A172 (cell line): ENCODE measurements around the gene KLHL22. TPM values are rescaled to one million over a fixed set of nuclear protein-coding genes. Genes with fewer than 3 reads are reported as not detected.
"Not testable (repeated sequence)": the region's sequence is repeated elsewhere in the genome, so short reads cannot be mapped to it uniquely, and the experiment has no call there.

Experiments used
- DNase-seq: peaks from one replicate; pipeline ENCODE4 v3.0.0-alpha.2; 2015; ENCODE audit warnings: low spot score
- total RNA-seq: library from RNA; depleted of rRNA; stranded (reverse); fragments of >200 nt; shearing (Covaris generic); gene quantifications from 2 replicates; pipeline ENCODE4 v1.2.3, GENCODE V29; 2014

Gene KLHL22
- total RNA-seq, 1 experiment from 2014 or later, result 12.0 TPM

- DNase-seq, result no peak
These were observed 73.2 kb downstream of the KLHL22 start for GRCh38 chr22:20422271-20423007.

- no peak for DNase-seq
These were observed 74.1 kb downstream of the KLHL22 start for GRCh38 chr22:20421507-20421874.

GRCh38 chr22:20420157-20420842 is 75.3 kb downstream of the KLHL22 start:
- no peak for DNase-seq

- DNase-seq, result no peak
These were observed 76.0 kb downstream of the KLHL22 start for GRCh38 chr22:20419664-20419951.

- peak; percentile 54 for DNase-seq
These were observed 77.3 kb downstream of the KLHL22 start for GRCh38 chr22:20418211-20418788.

- not testable (repeated sequence) for DNase-seq
These were observed 79.9 kb downstream of the KLHL22 start for GRCh38 chr22:20415699-20416098.

- DNase-seq, result not testable (repeated sequence)
These were observed 80.4 kb downstream of the KLHL22 start for GRCh38 chr22:20415241-20415640.

GRCh38 chr22:20414450-20414849 is 81.1 kb downstream of the KLHL22 start:
- DNase-seq, result no peak

- DNase-seq, result no peak
These were observed 81.5 kb downstream of the KLHL22 start for GRCh38 chr22:20414059-20414440.

- DNase-seq, result no peak
These were observed 82.2 kb downstream of the KLHL22 start for GRCh38 chr22:20413217-20414058.

GRCh38 chr22:20412474-20413216 is 83.0 kb downstream of the KLHL22 start:
- DNase-seq, result no peak

GRCh38 chr22:20409385-20409784 is 86.2 kb downstream of the KLHL22 start:
- not testable (repeated sequence) for DNase-seq

GRCh38 chr22:20408891-20409290 is 86.7 kb downstream of the KLHL22 start:
- no peak for DNase-seq

GRCh38 chr22:20407829-20408228 is 87.8 kb downstream of the KLHL22 start:
- no peak for DNase-seq

GRCh38 chr22:20406686-20407408 is 88.7 kb downstream of the KLHL22 start:
- DNase-seq, result no peak

- DNase-seq, result no peak
These were observed 89.5 kb downstream of the KLHL22 start for GRCh38 chr22:20405931-20406685.

- no peak for DNase-seq
These were observed 90.2 kb downstream of the KLHL22 start for GRCh38 chr22:20405291-20405930.

GRCh38 chr22:20404881-20405280 is 90.7 kb downstream of the KLHL22 start:
- DNase-seq, result no peak

- no peak for DNase-seq
These were observed 91.8 kb downstream of the KLHL22 start for GRCh38 chr22:20403779-20404140.
